GM19240 (cell line): ENCODE data around the gene CALB2.
"Not testable (repeated sequence)": the region's sequence is repeated elsewhere in the genome, so short reads cannot be mapped to it uniquely, and the experiment has no call there.

ENCODE experiments used
- DNase-seq: peaks from one replicate; pipeline ENCODE4 v3.0.0; 2011; ENCODE audit warnings: low spot score; ENCODE audit not compliant: insufficient read length

CALB2 gene, protein sequence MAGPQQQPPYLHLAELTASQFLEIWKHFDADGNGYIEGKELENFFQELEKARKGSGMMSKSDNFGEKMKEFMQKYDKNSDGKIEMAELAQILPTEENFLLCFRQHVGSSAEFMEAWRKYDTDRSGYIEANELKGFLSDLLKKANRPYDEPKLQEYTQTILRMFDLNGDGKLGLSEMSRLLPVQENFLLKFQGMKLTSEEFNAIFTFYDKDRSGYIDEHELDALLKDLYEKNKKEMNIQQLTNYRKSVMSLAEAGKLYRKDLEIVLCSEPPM

DNA sequence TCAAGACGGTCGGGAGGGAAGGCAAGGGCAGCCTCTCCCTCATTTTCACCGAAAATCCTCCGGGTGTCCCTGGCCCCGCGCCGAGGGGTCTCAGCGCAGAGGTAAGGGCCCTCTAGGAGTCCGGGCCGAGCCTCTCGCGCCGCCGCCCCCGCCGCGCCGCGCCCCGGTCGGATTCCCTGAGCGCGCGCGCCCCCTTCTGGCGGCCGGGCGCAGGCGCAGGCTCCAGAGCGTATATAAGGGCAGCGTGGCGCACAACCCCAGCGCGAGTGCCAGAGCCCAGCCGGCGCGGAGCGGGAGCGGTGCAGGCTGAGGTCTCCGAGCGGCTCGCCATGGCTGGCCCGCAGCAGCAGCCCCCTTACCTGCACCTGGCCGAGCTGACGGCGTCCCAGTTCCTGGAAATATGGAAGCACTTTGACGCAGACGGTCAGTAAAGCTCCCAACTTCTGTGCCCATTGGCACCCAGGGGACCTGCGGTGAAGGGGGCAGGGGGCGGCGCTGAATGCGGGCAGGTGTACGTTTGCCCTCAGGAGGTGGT lies at the start of gene CALB2:
TSS of gene CALB2 (plus strand) at position 260 of the 535 bp plus-strand sequence. CDS start at position 330, 70 bp downstream.
- DNase-seq, result peak; percentile 70

GRCh38 chr16:71311553-71312158 lies 46.9 kb upstream of the CALB2 start:
- no peak for DNase-seq

GRCh38 chr16:71313591-71313990 lies 44.9 kb upstream of the CALB2 start:
- DNase-seq, result not testable (repeated sequence)

DNA sequence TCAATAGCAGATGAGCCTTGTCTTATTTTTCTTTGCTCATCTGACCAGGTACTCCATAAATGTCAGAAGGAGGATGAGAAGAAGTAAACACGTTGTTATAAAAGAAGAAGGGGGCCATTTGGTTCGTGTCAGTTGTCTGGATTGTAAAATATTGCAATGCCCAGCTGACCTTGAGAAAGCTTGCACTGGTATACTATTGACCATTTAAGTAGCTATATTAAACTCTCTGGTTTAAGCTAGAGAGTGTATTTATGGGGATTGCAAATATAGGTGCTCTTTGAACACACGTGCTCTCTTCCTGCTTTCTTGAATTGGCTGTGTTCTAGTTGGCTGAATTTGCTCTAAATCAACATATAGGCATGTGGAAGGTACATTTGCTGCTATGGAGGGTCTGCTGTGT lies 43.3 kb upstream of the CALB2 start:
- DNase-seq, result no peak

DNA sequence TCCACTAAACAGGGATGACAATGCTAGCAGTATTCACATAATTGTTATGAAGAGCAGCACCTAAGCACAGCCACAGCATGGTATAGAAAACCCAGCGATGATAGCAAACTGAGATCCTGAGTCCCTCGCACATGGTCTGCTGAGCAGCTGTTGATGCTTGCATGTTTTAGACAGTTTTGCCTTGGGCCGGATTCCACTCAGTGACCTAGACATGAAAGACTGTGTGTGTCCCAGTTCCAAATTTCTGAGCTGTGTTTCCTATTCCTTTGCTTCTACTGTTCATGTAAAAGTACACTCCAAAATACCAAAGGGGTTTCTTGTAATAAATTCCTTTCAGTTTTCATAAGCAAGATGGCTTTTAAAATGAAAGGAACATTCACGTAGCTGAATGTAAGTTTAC lies 38.5 kb upstream of the CALB2 start:
- DNase-seq, result no peak

- no peak for DNase-seq
Measured at GRCh38 chr16:71327720-71328119, 30.8 kb upstream of the CALB2 start.

DNA sequence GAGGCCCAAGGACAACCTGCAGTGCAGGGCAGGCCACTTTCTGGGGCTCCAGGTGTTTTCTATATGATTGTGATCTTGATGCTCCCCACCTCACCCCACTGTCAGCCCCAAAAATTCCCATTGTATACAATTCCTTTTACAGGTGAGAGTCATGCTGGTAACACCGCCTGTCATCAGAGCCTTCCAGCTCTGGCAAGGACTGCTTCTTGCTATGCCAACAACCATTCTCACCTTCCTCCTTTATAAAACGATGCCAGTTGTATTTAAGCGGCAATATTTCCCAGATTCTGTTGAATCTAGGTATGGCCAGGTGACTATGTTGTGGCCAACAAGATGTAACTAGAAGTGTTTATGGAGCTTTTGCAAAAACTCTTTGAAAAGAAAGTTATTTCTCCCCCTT lies 30.4 kb upstream of the CALB2 start:
- no peak for DNase-seq

DNA sequence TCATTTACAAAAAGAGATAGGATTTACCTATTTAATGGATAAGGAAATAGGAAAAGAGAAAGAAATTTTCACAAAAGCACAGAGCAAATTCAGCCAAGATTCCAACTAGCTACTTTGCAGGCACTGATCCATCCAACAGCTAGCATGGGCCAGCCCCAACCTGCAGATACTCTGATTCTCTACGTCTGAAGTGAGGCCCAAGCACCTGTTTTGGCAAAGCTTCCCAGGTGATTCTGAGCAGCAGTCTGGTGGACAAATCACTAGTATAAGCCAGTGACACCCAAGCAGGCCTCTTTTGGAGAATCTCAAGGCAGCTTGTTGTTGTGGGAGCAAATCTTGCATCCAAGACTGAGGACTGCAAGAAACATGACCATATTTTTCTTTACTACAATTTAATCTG lies 20.9 kb upstream of the CALB2 start:
- no peak for DNase-seq

GRCh38 chr16:71338193-71338592 lies 20.3 kb upstream of the CALB2 start:
- DNase-seq, result no peak

- DNase-seq, result no peak
Measured at GRCh38 chr16:71338632-71339031, 19.9 kb upstream of the CALB2 start.

- no peak for DNase-seq
Measured at GRCh38 chr16:71339236-71340171, 19.0 kb upstream of the CALB2 start.

DNA sequence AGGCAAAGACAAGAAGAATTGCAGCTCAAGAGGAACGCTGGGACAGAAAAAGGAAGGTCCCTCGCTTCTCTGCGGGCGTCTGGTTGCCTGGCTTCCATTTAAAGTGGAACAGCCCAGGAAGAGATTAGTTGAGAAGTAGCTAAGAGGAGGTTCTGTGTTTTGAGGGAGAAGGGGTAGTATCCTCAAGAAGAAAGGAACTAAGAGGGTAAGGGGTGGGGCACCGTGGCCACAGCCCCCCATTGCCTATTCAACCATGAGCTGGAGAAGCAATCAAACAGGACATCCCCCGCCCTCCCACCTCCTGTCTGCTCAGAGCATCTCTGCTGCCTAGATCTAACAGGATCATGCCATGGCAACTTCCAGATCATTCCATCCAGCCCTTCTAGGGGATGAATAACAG lies 18.1 kb upstream of the CALB2 start:
- DNase-seq, result no peak

- no peak for DNase-seq
Measured at GRCh38 chr16:71341881-71342280, 16.6 kb upstream of the CALB2 start.

- no peak for DNase-seq
Measured at GRCh38 chr16:71343078-71343477, 15.4 kb upstream of the CALB2 start.

- DNase-seq, result no peak
Measured at GRCh38 chr16:71344315-71344905, 14.1 kb upstream of the CALB2 start.

DNA sequence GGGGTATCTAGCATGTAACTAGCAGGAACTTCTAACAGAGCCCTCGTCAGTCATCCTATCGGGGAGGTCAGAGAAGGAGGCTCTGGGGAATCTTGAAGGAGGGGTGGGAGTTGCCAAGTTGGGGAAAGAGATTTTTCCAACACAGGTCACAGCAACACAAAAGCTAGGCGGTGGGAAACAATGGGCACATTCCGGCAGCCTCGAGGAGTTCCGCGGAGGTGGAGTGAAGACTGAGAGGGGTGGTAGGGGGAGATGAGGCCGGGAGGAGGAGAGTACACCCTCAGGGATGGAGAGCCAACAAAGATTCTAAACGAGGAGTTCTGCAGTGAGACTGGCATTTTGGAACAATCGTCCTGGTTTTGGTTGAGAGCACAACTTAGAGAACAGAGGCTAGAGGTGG lies 13.5 kb upstream of the CALB2 start:
- DNase-seq, result no peak

DNA sequence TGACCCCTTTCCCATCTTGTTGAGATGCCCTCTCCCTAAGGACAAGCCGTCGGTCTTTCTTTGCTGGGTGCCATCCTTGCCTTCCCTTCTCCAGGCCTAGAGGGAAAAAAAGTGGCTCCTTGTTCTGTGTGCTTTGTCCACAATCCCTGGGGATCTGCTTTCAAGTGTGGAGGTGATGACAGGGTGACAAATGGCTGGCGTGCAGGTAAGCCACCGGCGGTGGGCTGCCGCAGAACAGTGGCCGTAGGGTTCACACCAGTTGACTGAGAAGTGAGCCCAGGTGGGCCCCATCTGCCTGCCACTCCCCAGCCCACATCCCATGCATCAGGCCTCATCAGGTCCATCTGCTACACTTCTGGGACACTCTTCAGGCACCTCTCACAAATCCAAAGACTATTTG lies 11.4 kb upstream of the CALB2 start:
- no peak for DNase-seq

GRCh38 chr16:71348262-71349085 lies 10.0 kb upstream of the CALB2 start:
- DNase-seq, result no peak

GRCh38 chr16:71350821-71351557 lies 7.5 kb upstream of the CALB2 start:
- no peak for DNase-seq

DNA sequence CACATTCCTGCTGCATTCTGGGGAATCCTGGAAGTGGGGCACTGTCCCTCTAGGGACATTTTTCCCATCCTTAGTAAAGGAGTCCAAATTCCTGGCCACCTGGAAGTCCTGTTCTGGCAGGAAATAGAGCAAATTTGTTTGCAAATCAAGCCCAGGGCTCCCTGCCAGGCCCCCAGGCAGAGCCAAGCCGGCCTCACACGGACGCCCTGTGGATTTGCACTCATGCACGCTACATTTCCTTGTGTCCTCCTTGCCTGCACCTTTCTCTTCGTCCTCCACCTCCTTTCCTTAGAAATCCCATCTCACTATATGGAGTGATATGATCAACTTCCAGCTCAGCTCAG lies 7.0 kb upstream of the CALB2 start:
- DNase-seq, result no peak
